Activated CD4-positive, alpha-beta memory T cell treated with anti-CD3 and anti-CD28 coated beads for 36 hours (primary cell): ENCODE measurements around the gene SGCA. TPM values are rescaled to one million over a fixed set of nuclear protein-coding genes. Genes with fewer than 3 reads are reported as not detected.

Experiments used
- CTCF ChIA-PET: fragments of 350-600 bp; sonication (Branson Sonifier 250); formaldehyde crosslinking; loops from one replicate; lab custom pipeline; 2021; ENCODE audit warnings: antibody characterized with exemption, inconsistent platforms; lab: Charles Lee
- POLR2A ChIA-PET: fragments of 350-600 bp; sonication (Branson Sonifier 250); formaldehyde crosslinking; loops from one replicate; lab custom pipeline; 2021; ENCODE audit warnings: antibody characterized with exemption; lab: Charles Lee
- DNase-seq: peaks from one replicate; pipeline ENCODE4 v3.0.0-alpha.2; 2020
- H3K27ac Mint-ChIP-seq: one replicate; pipeline ENCODE4 v1.8.0; 2021; ENCODE audit warnings: mixed read lengths
- H3K27me3 Mint-ChIP-seq: one replicate; pipeline ENCODE4 v1.8.0; 2021; ENCODE audit warnings: mixed read lengths
- H3K36me3 Mint-ChIP-seq: one replicate; pipeline ENCODE4 v1.8.0; 2021; ENCODE audit warnings: mixed read lengths
- H3K4me1 Mint-ChIP-seq: one replicate; pipeline ENCODE4 v1.8.0; 2021; ENCODE audit warnings: low read depth, mixed read lengths
- H3K4me3 Mint-ChIP-seq: one replicate; pipeline ENCODE4 v1.8.0; 2021; ENCODE audit warnings: mild to moderate bottlenecking, mixed read lengths
- H3K9me3 Mint-ChIP-seq: one replicate; pipeline ENCODE4 v1.8.0; 2021; ENCODE audit warnings: mixed read lengths
- intact Hi-C: fragments of 100-400 bp; cut with micrococcal nuclease; formaldehyde crosslinking; loops from one replicate; pipeline ENCODE4 v1.15.1; 2023
- total RNA-seq, 2 experiments: library from RNA; stranded (reverse); gene quantifications; one replicate each; pipeline ENCODE4 v1.2.3, GENCODE V29; 2021

Gene SGCA
- total RNA-seq, 2 experiments from 2014 or later, result 0.59 TPM; not detected in 1

GRCh38 chr17:50180111-50180510 is 14.3 kb downstream of the SGCA start:
- Mint-ChIP-seq H3K27me3 (no peaks in the 10 kb centered on the region), H3K36me3 (no peaks in the 10 kb centered on the region), H3K4me1 (peaks cover 18% of the 10 kb centered on the region), H3K27ac (no peak overlapping the region), H3K9me3 (no peaks in the 10 kb centered on the region), H3K4me3 (no peak overlapping the region)
- DNase-seq, result no peak
- CTCF ChIA-PET, result interaction anchor here (0.6 kb wide), 1 partner anchor 865 kb away, joined by 3 read pairs; no protein-coding TSS in a partner anchor
- POLR2A ChIA-PET, result no interaction called here
- intact Hi-C loops, result no loop called here

- Mint-ChIP-seq H3K4me3 (no peak overlapping the region), H3K4me1 (peaks cover 18% of the 10 kb centered on the region), H3K27ac (no peak overlapping the region), H3K27me3 (no peaks in the 10 kb centered on the region), H3K9me3 (no peaks in the 10 kb centered on the region), H3K36me3 (no peaks in the 10 kb centered on the region)
- POLR2A ChIA-PET, result no interaction called here
- intact Hi-C loops, result no loop called here
- no peak for DNase-seq
- CTCF ChIA-PET, result interaction anchor here (0.6 kb wide), 1 partner anchor 866 kb away, joined by 3 read pairs; no protein-coding TSS in a partner anchor
Measured at GRCh38 chr17:50180620-50181019, 14.8 kb downstream of the SGCA start.

- CTCF ChIA-PET, result interaction anchor here (1.1 kb wide), 1 partner anchor 11 kb away, joined by 5 read pairs; no protein-coding TSS in a partner anchor
- peaks cover 18% of the 10 kb centered on the region for H3K4me1 Mint-ChIP-seq
- H3K9me3 Mint-ChIP-seq, result no peaks in the 10 kb centered on the region
Measured at GRCh38 chr17:50181144-50181543, 15.3 kb downstream of the SGCA start.

GRCh38 chr17:50181591-50182560 is 16.1 kb downstream of the SGCA start:
- ChIA-PET POLR2A (no interaction called here), CTCF (interaction anchor here (0.6 to 1.1 kb wide), 3 partner anchors 12 to 116 kb away, joined by 3 to 5 read pairs (median 3); no protein-coding TSS in a partner anchor)
- intact Hi-C loops, result no loop called here
- no peaks in the 10 kb centered on the region for H3K9me3 Mint-ChIP-seq
- no peak for DNase-seq
- no peak overlapping the region for H3K27ac Mint-ChIP-seq
- H3K36me3 Mint-ChIP-seq, result no peaks in the 10 kb centered on the region
- H3K4me3 Mint-ChIP-seq, result no peak overlapping the region
- no peaks in the 10 kb centered on the region for H3K27me3 Mint-ChIP-seq
- peaks cover 18% of the 10 kb centered on the region for H3K4me1 Mint-ChIP-seq

More at GRCh38 chr17:50181144-50181543, 15.3 kb downstream of the SGCA start:
- POLR2A ChIA-PET, result no interaction called here
- no peak for DNase-seq
- Mint-ChIP-seq H3K4me3 (no peak overlapping the region), H3K27ac (no peak overlapping the region), H3K27me3 (no peaks in the 10 kb centered on the region), H3K36me3 (no peaks in the 10 kb centered on the region)
- intact Hi-C loops, result no loop called here

GRCh38 chr17:50182783-50183420 is 17.1 kb downstream of the SGCA start:
- intact Hi-C loops, result no loop called here
- Mint-ChIP-seq H3K36me3 (no peaks in the 10 kb centered on the region), H3K27me3 (no peaks in the 10 kb centered on the region), H3K4me3 (no peak overlapping the region), H3K27ac (no peak overlapping the region), H3K4me1 (peaks cover 16% of the 10 kb centered on the region), H3K9me3 (no peaks in the 10 kb centered on the region)
- no peak for DNase-seq
- POLR2A ChIA-PET, result no interaction called here
- CTCF ChIA-PET, result interaction anchor here (1.1 kb wide), 1 partner anchor 13 kb away, joined by 3 read pairs; no protein-coding TSS in a partner anchor

- Mint-ChIP-seq H3K36me3 (no peaks in the 10 kb centered on the region), H3K9me3 (no peaks in the 10 kb centered on the region), H3K27me3 (no peaks in the 10 kb centered on the region), H3K4me1 (peaks cover 11% of the 10 kb centered on the region), H3K27ac (no peak overlapping the region), H3K4me3 (no peak overlapping the region)
- ChIA-PET POLR2A (no interaction called here), CTCF (interaction anchor here (1.1 kb wide), 1 partner anchor 14 kb away, joined by 3 read pairs; no protein-coding TSS in a partner anchor)
- no peak for DNase-seq
- intact Hi-C loops, result no loop called here
Measured at GRCh38 chr17:50183421-50183994, 17.7 kb downstream of the SGCA start.

- no peaks in the 10 kb centered on the region for H3K27me3 Mint-ChIP-seq
- H3K27ac Mint-ChIP-seq, result no peak overlapping the region
- H3K4me1 Mint-ChIP-seq, result peaks cover 11% of the 10 kb centered on the region
- CTCF ChIA-PET, result no interaction called here
- intact Hi-C loops, result no loop called here
- H3K4me3 Mint-ChIP-seq, result no peak overlapping the region
- no peaks in the 10 kb centered on the region for H3K36me3 Mint-ChIP-seq
- H3K9me3 Mint-ChIP-seq, result no peaks in the 10 kb centered on the region
- no peak for DNase-seq
- POLR2A ChIA-PET, result no interaction called here
Measured at GRCh38 chr17:50184064-50184463, 18.3 kb downstream of the SGCA start.

- no peak for DNase-seq
- H3K27me3 Mint-ChIP-seq, result no peaks in the 10 kb centered on the region
- peaks cover 11% of the 10 kb centered on the region for H3K4me1 Mint-ChIP-seq
- intact Hi-C loops, result no loop called here
- H3K4me3 Mint-ChIP-seq, result no peak overlapping the region
- ChIA-PET CTCF (no interaction called here), POLR2A (no interaction called here)
- no peak overlapping the region for H3K27ac Mint-ChIP-seq
- no peaks in the 10 kb centered on the region for H3K36me3 Mint-ChIP-seq
- no peaks in the 10 kb centered on the region for H3K9me3 Mint-ChIP-seq
Measured at GRCh38 chr17:50184611-50185398, 19.0 kb downstream of the SGCA start.

GRCh38 chr17:50185631-50186471 is 20.0 kb downstream of the SGCA start:
- intact Hi-C loops, result no loop called here
- POLR2A ChIA-PET, result no interaction called here
- CTCF ChIA-PET, result interaction anchor here (1.0 kb wide), 1 partner anchor 13 kb away, joined by 3 read pairs; no protein-coding TSS in a partner anchor

GRCh38 chr17:50186661-50187393 is 21.0 kb downstream of the SGCA start:
- intact Hi-C loops, result no loop called here
- H3K9me3 Mint-ChIP-seq, result no peaks in the 10 kb centered on the region
- ChIA-PET POLR2A (no interaction called here), CTCF (no interaction called here)
- no peak overlapping the region for H3K4me3 Mint-ChIP-seq
- H3K36me3 Mint-ChIP-seq, result no peaks in the 10 kb centered on the region
- no peaks in the 10 kb centered on the region for H3K27me3 Mint-ChIP-seq
- H3K4me1 Mint-ChIP-seq, result peaks cover 11% of the 10 kb centered on the region
- DNase-seq, result no peak
- H3K27ac Mint-ChIP-seq, result no peak overlapping the region

More at GRCh38 chr17:50185631-50186471, 20.0 kb downstream of the SGCA start:
- no peak overlapping the region for H3K27ac Mint-ChIP-seq
- H3K4me1 Mint-ChIP-seq, result peaks cover 11% of the 10 kb centered on the region
- no peaks in the 10 kb centered on the region for H3K9me3 Mint-ChIP-seq
- no peaks in the 10 kb centered on the region for H3K27me3 Mint-ChIP-seq
- DNase-seq, result no peak
- no peaks in the 10 kb centered on the region for H3K36me3 Mint-ChIP-seq
- H3K4me3 Mint-ChIP-seq, result no peak overlapping the region
